ENCODE measurements around the gene QRFP. TPM values are rescaled to one million over a fixed set of nuclear protein-coding genes. Genes with fewer than 3 reads are reported as not detected.

QRFP gene
- total RNA-seq, 1 donor from 2014 or later = not detected

DNA sequence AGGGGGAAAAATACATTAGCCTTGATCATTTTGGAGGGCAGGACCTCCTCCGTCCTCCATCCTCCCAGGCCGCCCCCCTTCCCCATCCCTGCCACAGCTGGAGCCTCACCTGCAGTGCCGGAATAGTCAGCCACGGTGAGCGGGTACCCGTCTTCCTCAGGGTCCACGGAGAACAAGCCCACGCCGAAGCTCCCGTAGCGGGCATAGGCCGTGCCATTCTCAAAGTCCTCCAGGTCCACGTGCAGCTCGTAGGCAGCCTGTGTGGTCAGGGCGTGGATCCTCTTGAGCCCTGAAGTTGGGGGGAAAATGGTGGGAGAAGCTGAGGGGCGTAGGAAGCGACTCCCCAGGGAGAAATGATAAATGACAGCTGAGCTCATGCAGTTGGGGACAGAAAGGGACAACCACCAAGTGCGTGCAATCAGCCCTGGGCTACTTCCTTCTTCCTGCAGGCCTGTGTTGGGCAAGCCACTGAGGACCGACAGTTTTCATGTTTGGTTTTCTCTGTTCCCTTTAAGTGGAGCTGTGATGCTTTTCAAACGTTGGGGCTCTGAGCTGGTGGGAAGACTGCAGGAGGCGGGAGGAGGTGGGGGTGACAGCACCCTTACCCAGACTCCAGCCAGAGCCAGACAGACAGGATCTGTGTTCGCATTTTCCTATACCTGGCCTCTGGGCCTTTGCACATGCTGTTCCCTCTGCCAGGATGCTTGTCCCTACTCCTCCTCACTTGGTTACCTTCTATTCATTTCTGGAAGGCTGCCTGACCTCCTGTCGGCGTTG is 8.7 kb upstream of the QRFP start:
- Mint-ChIP-seq H3K36me3 (ENCODE audit: low read depth) (no peaks in the 10 kb centered on the region), H3K27me3 (peaks cover 4% of the 10 kb centered on the region), H3K27ac (no peak overlapping the region), H3K9me3 (no peaks in the 10 kb centered on the region), H3K4me1 (no peaks in the 10 kb centered on the region), H3K4me3 (no peak overlapping the region)
- ATAC-seq (ENCODE audit: low read depth) (no peak), DNase-seq (no peak)
- CTCF ChIA-PET = no interaction called here
- POLR2A ChIA-PET = no interaction called here
- TF ChIP-seq CTCF (IDR thresholded peaks at IDR 0.05) = no peak
- intact Hi-C loops (cut with micrococcal nuclease) = no loop called here

- DNase-seq (no peak), ATAC-seq (ENCODE audit: low read depth) (no peak)
- no peak overlapping the region for H3K27ac Mint-ChIP-seq
- CTCF ChIA-PET = interaction anchor here (0.6 kb wide), 1 partner anchor 840 kb away, joined by 3 read pairs; no protein-coding TSS in a partner anchor
- H3K36me3 Mint-ChIP-seq (ENCODE audit: low read depth) = no peaks in the 10 kb centered on the region
- POLR2A ChIA-PET = no interaction called here
- intact Hi-C loops (cut with micrococcal nuclease) = no loop called here
- TF ChIP-seq CTCF (IDR thresholded peaks at IDR 0.05) = no peak
- H3K27me3 Mint-ChIP-seq = peaks cover 7% of the 10 kb centered on the region
- no peak overlapping the region for H3K4me3 Mint-ChIP-seq
- H3K4me1 Mint-ChIP-seq = no peaks in the 10 kb centered on the region
- no peaks in the 10 kb centered on the region for H3K9me3 Mint-ChIP-seq
Observed at GRCh38 chr9:130904070-130905044, 7.7 kb upstream of the QRFP start.

DNA sequence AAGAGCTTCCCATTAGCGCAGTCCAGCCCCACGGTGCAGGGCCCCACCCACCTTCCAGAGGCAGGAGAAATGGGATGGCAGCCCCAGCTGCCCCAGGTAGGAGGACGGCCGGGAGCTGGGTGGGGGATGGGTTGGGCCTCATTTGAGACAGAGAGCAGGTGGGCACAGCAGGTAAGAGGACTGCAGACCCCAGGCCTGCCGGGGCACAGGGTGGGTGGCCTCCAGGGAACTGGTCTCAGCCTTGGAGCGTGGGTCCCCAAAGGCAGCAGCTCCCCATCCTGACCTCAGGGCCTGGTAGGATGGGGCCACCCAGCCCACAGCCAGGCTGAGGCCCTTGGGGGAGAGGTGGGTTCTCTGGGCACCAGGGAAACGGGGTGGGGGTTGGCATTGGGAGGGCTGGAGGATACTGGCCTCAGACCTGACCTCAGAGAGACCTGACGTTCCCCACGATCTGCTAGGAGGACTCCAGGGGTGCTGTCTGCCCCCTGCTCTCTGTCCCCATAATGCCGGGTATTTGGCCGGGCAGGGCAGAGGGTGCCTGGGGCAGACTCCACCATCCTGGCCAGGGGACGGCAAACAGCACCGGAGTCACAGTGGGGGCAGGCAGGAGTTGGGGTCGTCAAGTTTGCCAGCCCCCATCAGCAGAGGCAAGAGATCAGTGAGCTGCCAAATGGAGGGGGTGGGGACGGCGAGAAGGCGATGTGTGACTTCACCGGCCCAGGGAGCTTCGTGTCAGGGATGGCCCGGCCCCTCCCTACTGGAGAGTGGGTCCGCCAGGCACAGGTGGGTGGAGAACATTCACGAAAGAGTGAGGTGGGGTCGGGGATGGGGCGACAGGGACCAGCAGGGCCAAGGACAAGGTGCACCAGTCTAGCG is 6.8 kb upstream of the QRFP start:
- Mint-ChIP-seq H3K27me3 (peaks cover 7% of the 10 kb centered on the region), H3K9me3 (no peaks in the 10 kb centered on the region), H3K4me3 (no peak overlapping the region), H3K36me3 (ENCODE audit: low read depth) (no peaks in the 10 kb centered on the region), H3K27ac (no peak overlapping the region), H3K4me1 (no peaks in the 10 kb centered on the region)
- DNase-seq (no peak), ATAC-seq (ENCODE audit: low read depth) (no peak)
- intact Hi-C loops (cut with micrococcal nuclease) = no loop called here
- TF ChIP-seq CTCF (IDR thresholded peaks at IDR 0.05) = no peak
- ChIA-PET CTCF (interaction anchor here (0.6 kb wide), 1 partner anchor 840 kb away, joined by 3 read pairs; no protein-coding TSS in a partner anchor), POLR2A (no interaction called here)

DNA sequence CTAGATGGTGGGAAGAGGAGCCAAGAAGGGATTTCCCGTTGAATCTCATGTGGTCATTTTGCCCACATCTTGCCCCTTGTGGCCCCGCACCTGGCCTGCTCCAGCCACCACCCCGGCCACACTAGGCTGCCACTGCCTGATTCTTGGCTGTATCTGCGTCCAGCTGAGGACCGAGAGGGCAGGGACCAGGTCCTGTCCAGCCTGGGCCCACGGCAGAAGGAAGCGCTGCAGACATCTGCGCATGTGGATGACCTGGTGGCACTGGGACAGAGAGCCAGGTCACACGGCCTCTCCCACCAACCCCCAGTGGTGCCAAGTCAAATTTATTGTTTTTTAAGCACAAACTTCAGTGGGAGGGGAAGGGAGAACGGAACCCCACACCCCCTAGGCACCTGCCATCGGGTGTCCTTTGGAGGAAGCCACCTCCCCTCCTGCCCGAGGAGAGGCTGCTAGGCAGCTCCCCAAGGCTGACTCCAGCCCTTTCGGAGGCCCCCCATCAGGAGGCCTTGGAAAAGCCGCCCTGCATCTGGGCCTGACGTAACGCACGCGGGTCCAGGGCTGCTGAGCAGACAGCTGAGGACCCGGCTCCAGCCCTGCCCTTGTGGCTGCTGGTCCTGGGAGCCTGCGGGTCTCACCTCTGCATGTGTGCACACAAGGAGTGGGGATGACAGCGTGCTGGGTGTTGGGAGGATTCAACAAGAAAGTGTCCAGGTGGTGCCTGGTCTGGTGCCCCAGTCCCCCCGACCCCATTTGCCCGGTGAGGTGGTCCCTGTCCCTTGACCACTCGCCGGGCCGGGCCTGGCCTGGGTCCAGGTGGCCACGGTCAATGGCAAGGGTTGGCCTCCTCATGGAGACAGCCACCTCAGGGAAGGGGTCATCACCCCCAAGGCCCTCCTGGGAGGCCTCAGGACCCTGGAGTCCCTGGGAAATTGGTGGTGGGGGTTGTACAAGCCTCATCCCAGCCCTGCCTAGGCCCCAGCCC is 5.9 kb upstream of the QRFP start:
- Mint-ChIP-seq H3K4me3 (no peak overlapping the region), H3K4me1 (no peaks in the 10 kb centered on the region), H3K27ac (no peak overlapping the region), H3K9me3 (no peaks in the 10 kb centered on the region), H3K36me3 (ENCODE audit: low read depth) (no peaks in the 10 kb centered on the region), H3K27me3 (peaks cover 7% of the 10 kb centered on the region)
- no peak for TF ChIP-seq CTCF (IDR thresholded peaks at IDR 0.05)
- ChIA-PET CTCF (no interaction called here), POLR2A (no interaction called here)
- no peak for ATAC-seq (ENCODE audit: low read depth)
- DNase-seq = no peak
- intact Hi-C loops (cut with micrococcal nuclease) = no loop called here
